ENCODE results near the gene ABCC2. TPM values are rescaled to one million over a fixed set of nuclear protein-coding genes. Genes with fewer than 3 reads are reported as not detected.

ABCC2 gene
- total RNA-seq, 1 experiment from 2014 or later, result 129 TPM

GRCh38 chr10:99808270-99808669, 25.8 kb downstream of the ABCC2 start:
- H3K4me1 ChIP-seq, result no peaks in the 10 kb centered on the region
- H3K9me3 ChIP-seq, result no peaks in the 10 kb centered on the region
- intact Hi-C loops (cut with micrococcal nuclease; ENCODE audit: unreplicated experiment), result no loop called here
- no peak for TF ChIP-seq CTCF (IDR thresholded peaks at IDR 0.05; ENCODE audit: insufficient read depth in 1 of 2, low read depth in 1 of 2, low read length in 1 of 2, severe bottlenecking in 1 of 2, unreplicated experiment in 1 of 2)
- Mint-ChIP-seq H3K27me3 (ENCODE audit: insufficient read depth, unreplicated experiment) (no peaks in the 10 kb centered on the region), H3K9me3 (ENCODE audit: unreplicated experiment) (no peaks in the 10 kb centered on the region), H3K36me3 (ENCODE audit: insufficient read depth, unreplicated experiment) (peaks cover 87% of the 10 kb centered on the region), H3K27ac (ENCODE audit: unreplicated experiment) (no peak overlapping the region), H3K4me1 (ENCODE audit: low read depth, unreplicated experiment) (no peaks in the 10 kb centered on the region), H3K4me3 (ENCODE audit: unreplicated experiment) (no peak overlapping the region)
- peaks cover 27% of the 10 kb centered on the region for H3K36me3 ChIP-seq (ENCODE audit: control insufficient read depth, insufficient read depth, low read length)
- POLR2A ChIA-PET, result no interaction called here
- H3K4me3 ChIP-seq (ENCODE audit: low read depth, low read length), result no peak overlapping the region
- H3K27me3 ChIP-seq (replicated peaks; ENCODE audit: control insufficient read depth, insufficient read depth, low read length), result no peaks in the 10 kb centered on the region
- CTCF ChIA-PET, result no interaction called here
- no peak for DNase-seq
- no TSS peak for BruUV-seq (replicated peaks)

- H3K4me3 ChIP-seq (ENCODE audit: low read depth, low read length), result no peak overlapping the region
- H3K36me3 ChIP-seq (ENCODE audit: control insufficient read depth, insufficient read depth, low read length), result peaks cover 24% of the 10 kb centered on the region
- CTCF ChIA-PET, result no interaction called here
- POLR2A ChIA-PET, result no interaction called here
- intact Hi-C loops (cut with micrococcal nuclease; ENCODE audit: unreplicated experiment), result no loop called here
- Mint-ChIP-seq H3K27me3 (ENCODE audit: insufficient read depth, unreplicated experiment) (no peaks in the 10 kb centered on the region), H3K4me3 (ENCODE audit: unreplicated experiment) (no peak overlapping the region), H3K4me1 (ENCODE audit: low read depth, unreplicated experiment) (no peaks in the 10 kb centered on the region), H3K36me3 (ENCODE audit: insufficient read depth, unreplicated experiment) (peaks cover 92% of the 10 kb centered on the region), H3K27ac (ENCODE audit: unreplicated experiment) (no peak overlapping the region), H3K9me3 (ENCODE audit: unreplicated experiment) (no peaks in the 10 kb centered on the region)
- no peak for DNase-seq
- no peaks in the 10 kb centered on the region for H3K9me3 ChIP-seq
- no peaks in the 10 kb centered on the region for H3K27me3 ChIP-seq (replicated peaks; ENCODE audit: control insufficient read depth, insufficient read depth, low read length)
- no peaks in the 10 kb centered on the region for H3K4me1 ChIP-seq
- BruUV-seq (replicated peaks), result no TSS peak
- TF ChIP-seq CTCF (IDR thresholded peaks at IDR 0.05; ENCODE audit: insufficient read depth in 1 of 2, low read depth in 1 of 2, low read length in 1 of 2, severe bottlenecking in 1 of 2, unreplicated experiment in 1 of 2), result no peak
Measured at GRCh38 chr10:99809481-99809880, 27.0 kb downstream of the ABCC2 start.

GRCh38 chr10:99809931-99810615, 27.6 kb downstream of the ABCC2 start:
- Mint-ChIP-seq H3K4me1 (ENCODE audit: low read depth, unreplicated experiment) (no peaks in the 10 kb centered on the region), H3K36me3 (ENCODE audit: insufficient read depth, unreplicated experiment) (peaks cover 91% of the 10 kb centered on the region), H3K27ac (ENCODE audit: unreplicated experiment) (no peak overlapping the region), H3K4me3 (ENCODE audit: unreplicated experiment) (no peak overlapping the region), H3K9me3 (ENCODE audit: unreplicated experiment) (no peaks in the 10 kb centered on the region), H3K27me3 (ENCODE audit: insufficient read depth, unreplicated experiment) (no peaks in the 10 kb centered on the region)
- no peak overlapping the region for H3K4me3 ChIP-seq (ENCODE audit: low read depth, low read length)
- no TSS peak for BruUV-seq (replicated peaks)
- no peaks in the 10 kb centered on the region for H3K9me3 ChIP-seq
- intact Hi-C loops (cut with micrococcal nuclease; ENCODE audit: unreplicated experiment), result no loop called here
- POLR2A ChIA-PET, result no interaction called here
- CTCF ChIA-PET, result no interaction called here
- DNase-seq, result no peak
- TF ChIP-seq CTCF (IDR thresholded peaks at IDR 0.05; ENCODE audit: insufficient read depth in 1 of 2, low read depth in 1 of 2, low read length in 1 of 2, severe bottlenecking in 1 of 2, unreplicated experiment in 1 of 2), result no peak
- H3K4me1 ChIP-seq, result no peaks in the 10 kb centered on the region
- peaks cover 24% of the 10 kb centered on the region for H3K36me3 ChIP-seq (ENCODE audit: control insufficient read depth, insufficient read depth, low read length)
- H3K27me3 ChIP-seq (replicated peaks; ENCODE audit: control insufficient read depth, insufficient read depth, low read length), result no peaks in the 10 kb centered on the region
